ENCODE measurements around the gene UBE3D. TPM values are rescaled to one million over a fixed set of nuclear protein-coding genes. Genes with fewer than 3 reads are reported as not detected.
A peak's percentile ranks its signal among the peaks of the same experiment; 100 is the strongest.

UBE3D gene
- total RNA-seq, 1 experiment from 2014 or later = 10.7 TPM

GRCh38 chr6:83044091-83044768, 21.4 kb downstream of the UBE3D start:
- Histone ChIP-seq H3K27ac (ENCODE audit: insufficient read length, low read depth, low read length) (no peak overlapping the region), H2AFZ (ENCODE audit: low read length) (no peak overlapping the region), H4K8ac (replicated peaks; ENCODE audit: insufficient read length, low read depth, low read length) (no peak overlapping the region), H3K14ac (ENCODE audit: insufficient read depth, low read length) (no peak overlapping the region), H2BK12ac (ENCODE audit: insufficient read length, low read depth, low read length) (no peak overlapping the region), H3K79me1 (ENCODE audit: insufficient read depth, low read depth, low read length, poor library complexity, severe bottlenecking) (no peaks in the 10 kb centered on the region), H2BK120ac (ENCODE audit: low read depth, low read length, poor library complexity, severe bottlenecking) (no peak overlapping the region), H3K9me3 (ENCODE audit: control insufficient read depth, low read depth, low read length) (no peaks in the 10 kb centered on the region), H2BK15ac (ENCODE audit: low read depth, low read length) (no peak overlapping the region), H3K27me3 (ENCODE audit: insufficient read depth, low read length) (no peaks in the 10 kb centered on the region), H2BK5ac (ENCODE audit: insufficient read length, low read length) (no peak overlapping the region), H3K4me2 (ENCODE audit: insufficient read depth, insufficient read length, low read length) (no peak overlapping the region), H3K56ac (ENCODE audit: insufficient read length, low read depth, low read length) (no peak overlapping the region), H3K9ac (ENCODE audit: extremely low read depth, insufficient read length, low read length) (no peak overlapping the region), H3K4ac (ENCODE audit: low read depth, low read length) (no peak overlapping the region), H4K91ac (ENCODE audit: insufficient read length, low read depth, low read length) (no peak overlapping the region), H3K79me2 (ENCODE audit: insufficient read depth, low read length) (no peaks in the 10 kb centered on the region), H4K20me1 (ENCODE audit: control insufficient read depth, insufficient read depth, insufficient read length) (no peaks in the 10 kb centered on the region), H2AK5ac (ENCODE audit: insufficient read length, low read length) (no peak overlapping the region), H3K18ac (ENCODE audit: insufficient read length, low read depth, low read length) (no peak overlapping the region), H3K4me1 (ENCODE audit: insufficient read depth, low read length) (0 out of 2 replicates have a peak, but pooled peaks cover 2% of the 10 kb centered on the region), H4K5ac (ENCODE audit: insufficient read length, low read depth, low read length) (no peak overlapping the region), H2BK20ac (ENCODE audit: low read depth, low read length, poor library complexity, severe bottlenecking) (no peak overlapping the region), H3T11ph (ENCODE audit: low read length) (no peak overlapping the region), H3K23me2 (ENCODE audit: insufficient read length, low read depth, low read length, poor library complexity, severe bottlenecking) (no peaks in the 10 kb centered on the region), H3K23ac (ENCODE audit: insufficient read length, low read depth, low read length) (no peak overlapping the region)
- no peaks in the 10 kb centered on the region for H3K27me3 Mint-ChIP-seq (ENCODE audit: low read depth)
- no peak for TF ChIP-seq CTCF (conservative IDR thresholded peaks at IDR 0.05)
- no CpG with 5 or more reads among the region's 6 CpGs for WGBS (ENCODE audit: extremely low coverage, insufficient read length, low lambda C conversion rate)
- DNase-seq = no peak
- H3K4me1 Mint-ChIP-seq = peaks cover 16% of the 10 kb centered on the region in 2 experiments
- H3K4me3 Mint-ChIP-seq = no peak overlapping the region
- no peaks in the 10 kb centered on the region for H3K9me3 Mint-ChIP-seq
- H3K36me3 Mint-ChIP-seq (ENCODE audit: insufficient read depth in 1 of 3, low read depth in 3 of 3) = peaks cover 4 to 7% (median 4%) of the 10 kb centered on the region in 3 experiments; a peak in 5 of 7 replicates
- 0 out of 7 replicates have a peak overlapping the region, but pooled peaks of 1 of the 3 experiments have one; percentile 38 for H3K27ac Mint-ChIP-seq

Data from H9 (cell line).